ENCODE data around the gene PARD3B.

DNA sequence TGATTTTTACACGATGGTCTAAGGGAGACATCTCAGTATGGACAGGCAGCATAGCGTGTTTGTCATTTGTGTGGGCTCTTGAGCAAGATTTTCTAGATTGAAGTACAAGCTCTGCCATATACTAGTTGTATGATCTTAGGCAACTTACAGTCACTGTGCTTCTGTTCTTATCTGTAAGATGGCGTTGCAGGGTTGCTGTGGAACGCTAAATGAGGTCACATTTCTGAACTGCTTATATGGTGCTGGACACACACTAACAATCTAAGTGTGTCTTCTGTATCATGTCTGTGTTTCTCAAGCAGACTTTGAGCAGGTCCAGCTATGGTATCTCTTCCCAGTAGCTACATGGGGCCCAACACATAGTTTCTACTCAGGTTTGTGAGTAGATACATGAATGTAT lies 29.2 kb downstream of the PARD3B start:
- TF ChIP-seq POLR2A (IDR thresholded peaks at IDR 0.05; ENCODE audit: low read depth, low read length) (no peak), POLR2AphosphoS5 (IDR thresholded peaks at IDR 0.05; ENCODE audit: low read depth, low read length) (no peak), TAF1 (IDR thresholded peaks at IDR 0.05; ENCODE audit: low read depth, low read length) (no peak), SPI1 (IDR thresholded peaks at IDR 0.05; ENCODE audit: low read depth, low read length) (no peak), PAX5 (IDR thresholded peaks at IDR 0.05; ENCODE audit: insufficient read depth, low read length, severe bottlenecking) (no peak), POU2F2 (IDR thresholded peaks at IDR 0.05; ENCODE audit: low read depth, low read length) (no peak)

Data from GM12891 (cell line).